GM19468 (cell line): ENCODE data around the gene PROZ.

Source experiments
- ATAC-seq: cut with Tn5 transposase; IDR thresholded peaks from one replicate; pipeline ENCODE4 v1.9.1; 2021; ENCODE audit warnings: mild to moderate bottlenecking, moderate library complexity, moderate number of reproducible peaks; ENCODE audit not compliant: unreplicated experiment; ENCODE audit errors: extremely low read depth

PROZ gene

GRCh38 chr13:113171250-113172125 is 13.0 kb downstream of the PROZ start:
- no peak for ATAC-seq

GRCh38 chr13:113172419-113172926 is 14.0 kb downstream of the PROZ start:
- ATAC-seq = no peak

- no peak for ATAC-seq
These were observed 17.8 kb downstream of the PROZ start for GRCh38 chr13:113176280-113176679.

GRCh38 chr13:113176822-113177221 is 18.4 kb downstream of the PROZ start:
- no peak for ATAC-seq

- no peak for ATAC-seq
These were observed 19.8 kb downstream of the PROZ start for GRCh38 chr13:113178070-113178895.

- ATAC-seq = no peak
These were observed 20.4 kb downstream of the PROZ start for GRCh38 chr13:113178896-113179167.

GRCh38 chr13:113179374-113180230 is 21.2 kb downstream of the PROZ start:
- no peak for ATAC-seq

GRCh38 chr13:113182046-113182445 is 23.6 kb downstream of the PROZ start:
- ATAC-seq = no peak

- no peak for ATAC-seq
These were observed 25.1 kb downstream of the PROZ start for GRCh38 chr13:113183450-113184129.

GRCh38 chr13:113184568-113185440 is 26.4 kb downstream of the PROZ start:
- ATAC-seq = no peak

- peak; percentile 78 for ATAC-seq
These were observed 27.8 kb downstream of the PROZ start for GRCh38 chr13:113186061-113186900.

- ATAC-seq = no peak
These were observed 28.8 kb downstream of the PROZ start for GRCh38 chr13:113187263-113187669.

GRCh38 chr13:113187883-113188665 is 29.6 kb downstream of the PROZ start:
- no peak for ATAC-seq

- ATAC-seq = no peak
These were observed 31.7 kb downstream of the PROZ start for GRCh38 chr13:113190181-113190580.

GRCh38 chr13:113192279-113192678 is 33.8 kb downstream of the PROZ start:
- no peak for ATAC-seq

- ATAC-seq = no peak
These were observed 34.5 kb downstream of the PROZ start for GRCh38 chr13:113192902-113193301.

- no peak for ATAC-seq
These were observed 36.9 kb downstream of the PROZ start for GRCh38 chr13:113195360-113195759.
